GM20431 (cell line): ENCODE data around the gene GALNT17.

ENCODE experiments used
- in situ Hi-C: fragments of 300-500 bp; cut with MseI, MboI; formaldehyde crosslinking; loops from one replicate; pipeline ENCODE4 v1.15.0; 2020; ENCODE audit warnings: low sequenced_read_pairs; ENCODE audit not compliant: unreplicated experiment

Gene GALNT17

DNA sequence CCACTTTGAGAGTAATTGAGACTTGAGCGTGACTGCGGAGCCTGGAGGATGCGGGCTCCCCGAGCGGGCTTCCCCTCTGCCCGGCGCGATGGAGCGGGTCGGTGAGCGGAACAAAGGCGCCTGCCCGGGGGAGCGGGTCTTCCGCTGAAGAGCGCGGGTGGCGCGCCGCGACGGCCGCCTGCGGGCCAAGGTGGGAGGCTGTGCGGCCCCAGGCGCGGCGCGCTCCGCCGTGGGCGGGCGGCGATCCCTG, at the start of gene GALNT17:
TSS of gene GALNT17 (plus strand) at position 18 of the 250 bp plus-strand sequence.
- in situ Hi-C loops, result no loop called here

DNA sequence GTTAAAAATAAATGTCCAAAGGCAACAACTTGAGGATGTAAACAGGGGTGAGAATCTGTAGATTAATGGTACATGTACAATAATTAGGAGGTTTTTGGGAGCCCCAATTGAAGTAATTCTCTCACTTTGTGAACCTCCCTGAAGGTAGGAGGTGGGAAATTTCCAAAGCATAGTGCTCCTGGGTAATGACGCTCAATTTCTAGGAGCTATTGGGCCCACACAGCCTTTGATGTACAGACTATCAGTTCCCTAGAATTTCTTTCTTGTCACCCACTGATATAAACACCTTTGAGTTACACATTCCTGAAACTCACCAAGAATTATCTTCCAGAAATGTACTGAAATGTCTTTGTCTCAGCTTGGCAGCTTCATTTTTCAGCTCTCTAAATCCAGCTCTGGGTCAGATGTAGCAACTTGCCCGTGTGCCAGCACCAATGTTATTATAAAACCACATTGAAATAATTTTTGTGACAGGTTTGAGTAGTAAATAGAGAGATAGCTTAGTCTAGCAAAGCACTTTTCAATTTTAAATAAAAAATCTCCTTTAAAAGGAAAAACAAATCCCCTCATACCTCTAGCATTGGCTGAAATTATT, 36.6 kb upstream of the GALNT17 start:
- in situ Hi-C loops, result no loop called here

DNA sequence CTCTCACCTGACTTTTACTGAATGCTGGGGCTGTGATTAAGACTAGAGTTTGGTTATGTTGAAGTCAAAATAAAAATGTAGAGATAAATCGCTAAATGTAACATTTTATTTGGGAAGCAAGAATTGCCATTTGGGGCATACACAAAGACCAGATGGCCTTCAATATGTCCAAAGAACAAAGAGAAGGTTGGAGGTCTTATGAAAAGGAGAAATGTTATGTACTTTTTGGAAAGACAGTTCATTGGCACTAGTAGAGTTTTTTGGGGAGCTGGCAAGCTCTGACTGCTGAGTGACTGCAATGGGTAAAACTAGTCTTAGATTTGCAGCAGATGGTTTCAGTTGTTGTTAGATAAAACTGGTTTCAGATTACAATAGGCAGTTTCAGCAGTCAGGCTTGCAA, 35.6 kb upstream of the GALNT17 start:
- in situ Hi-C loops, result no loop called here

DNA sequence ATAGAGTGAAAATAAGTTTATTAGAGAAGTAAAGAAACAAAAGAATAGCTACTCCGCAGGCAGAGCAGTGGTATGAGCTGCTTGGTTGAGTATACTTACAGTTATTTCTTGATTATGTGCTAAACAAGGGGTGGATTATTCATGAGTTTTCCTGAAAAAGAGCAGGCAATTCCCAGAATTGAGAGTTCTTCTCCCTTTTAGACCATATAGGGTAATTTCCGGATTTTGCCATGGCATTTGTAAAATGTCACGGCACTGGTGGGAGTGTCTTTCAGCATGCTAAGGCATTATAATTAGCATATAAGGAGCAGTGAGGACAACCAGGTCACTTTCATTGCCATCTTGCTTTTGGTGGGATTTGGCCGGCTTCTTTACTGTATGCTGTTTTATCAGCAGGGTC, 25.7 kb upstream of the GALNT17 start:
- in situ Hi-C loops, result loop anchor here (25.0 kb wide), 1 partner anchor 94 kb away; no protein-coding TSS in a partner anchor

DNA sequence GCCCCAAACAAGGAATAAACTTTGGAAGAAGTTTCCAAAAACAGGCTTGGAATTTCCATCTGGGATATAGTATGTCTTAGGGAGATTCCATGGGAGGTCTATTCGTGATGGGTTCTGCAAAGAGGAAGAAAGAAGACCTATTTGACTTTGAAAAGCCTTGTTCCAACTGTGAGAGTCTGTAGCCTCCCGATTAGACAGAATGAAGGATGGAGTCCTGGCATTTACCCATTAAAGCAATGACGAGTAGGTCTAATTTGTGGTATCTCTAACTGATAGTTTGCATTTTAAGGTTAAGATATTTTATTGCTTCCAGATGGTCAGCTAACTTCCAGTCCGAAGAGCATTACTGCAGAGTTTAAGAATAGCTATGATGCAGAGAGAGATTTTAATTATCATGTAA, 19.5 kb upstream of the GALNT17 start:
- in situ Hi-C loops, result loop anchor here (25.0 kb wide), 1 partner anchor 100 kb away; no protein-coding TSS in a partner anchor

DNA sequence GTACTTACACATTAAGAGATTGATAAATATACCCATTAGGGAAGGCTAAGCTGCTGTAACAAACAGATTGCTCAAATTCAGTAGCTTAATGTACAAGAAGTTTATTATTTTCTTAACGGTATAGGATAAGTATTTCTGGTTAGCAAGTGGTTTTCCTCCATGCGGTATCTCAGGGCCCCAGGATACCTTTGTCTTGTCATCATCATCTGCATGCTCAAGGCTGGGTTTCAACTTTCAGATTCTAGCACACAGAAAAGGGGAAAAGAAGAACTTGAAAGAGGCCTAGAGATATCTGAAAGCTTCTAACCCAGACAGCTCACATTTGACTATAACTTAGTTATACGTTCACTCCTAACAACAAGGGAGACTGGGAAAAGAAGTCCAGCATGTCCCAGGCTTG, 11.8 kb upstream of the GALNT17 start:
- in situ Hi-C loops, result loop anchor here (25.0 kb wide), 1 partner anchor 108 kb away; no protein-coding TSS in a partner anchor

DNA sequence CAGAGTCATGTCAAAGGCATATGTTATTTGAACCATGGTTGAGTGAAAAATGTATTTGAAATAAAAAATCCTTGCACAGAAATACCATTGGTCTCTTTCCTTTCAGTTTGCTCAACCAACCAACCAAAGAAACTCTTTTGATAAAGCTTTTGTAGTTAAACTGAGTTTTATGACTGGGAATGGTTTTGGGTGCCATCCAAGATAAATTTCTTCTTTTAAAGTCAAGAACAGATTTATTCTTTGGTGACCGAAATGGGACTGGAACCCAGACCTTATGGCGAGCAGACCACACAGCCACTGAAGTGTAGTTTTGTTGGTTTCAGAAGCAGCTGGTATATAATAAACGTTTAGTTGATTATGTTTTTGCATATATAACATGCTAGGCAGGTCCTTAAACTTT, 2.8 kb upstream of the GALNT17 start:
- in situ Hi-C loops, result no loop called here

DNA sequence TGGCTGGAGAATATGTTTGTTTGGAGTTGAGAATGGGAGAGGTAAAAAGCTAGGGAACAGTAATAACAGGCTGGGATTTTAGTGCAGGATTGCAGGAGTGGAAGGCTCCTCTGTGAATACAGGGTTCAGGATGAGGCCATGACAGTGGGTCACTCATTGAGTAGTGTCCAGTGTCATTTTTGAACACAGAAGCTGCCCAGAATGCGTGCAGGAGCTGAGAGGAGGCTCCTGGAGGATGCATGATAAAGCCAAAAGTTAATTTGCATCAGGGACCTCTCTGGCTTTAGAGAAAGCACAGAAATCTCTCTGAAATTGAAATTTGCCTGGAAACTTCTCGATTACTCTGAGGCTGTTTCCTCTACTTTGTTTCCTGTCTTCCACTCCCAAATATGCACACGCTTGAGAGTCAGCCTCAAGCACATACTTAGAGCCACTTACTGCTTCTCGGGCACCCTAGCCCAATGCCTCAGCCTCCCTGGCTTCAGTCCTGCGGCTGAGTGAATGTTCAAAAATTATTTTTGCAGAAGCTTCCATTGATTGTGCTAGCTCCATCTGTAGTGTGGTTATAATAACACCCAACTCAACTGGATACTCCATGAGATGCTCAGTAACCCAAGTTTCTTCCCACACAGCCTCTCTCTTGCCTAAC, 1.8 kb upstream of the GALNT17 start:
- in situ Hi-C loops, result no loop called here

DNA sequence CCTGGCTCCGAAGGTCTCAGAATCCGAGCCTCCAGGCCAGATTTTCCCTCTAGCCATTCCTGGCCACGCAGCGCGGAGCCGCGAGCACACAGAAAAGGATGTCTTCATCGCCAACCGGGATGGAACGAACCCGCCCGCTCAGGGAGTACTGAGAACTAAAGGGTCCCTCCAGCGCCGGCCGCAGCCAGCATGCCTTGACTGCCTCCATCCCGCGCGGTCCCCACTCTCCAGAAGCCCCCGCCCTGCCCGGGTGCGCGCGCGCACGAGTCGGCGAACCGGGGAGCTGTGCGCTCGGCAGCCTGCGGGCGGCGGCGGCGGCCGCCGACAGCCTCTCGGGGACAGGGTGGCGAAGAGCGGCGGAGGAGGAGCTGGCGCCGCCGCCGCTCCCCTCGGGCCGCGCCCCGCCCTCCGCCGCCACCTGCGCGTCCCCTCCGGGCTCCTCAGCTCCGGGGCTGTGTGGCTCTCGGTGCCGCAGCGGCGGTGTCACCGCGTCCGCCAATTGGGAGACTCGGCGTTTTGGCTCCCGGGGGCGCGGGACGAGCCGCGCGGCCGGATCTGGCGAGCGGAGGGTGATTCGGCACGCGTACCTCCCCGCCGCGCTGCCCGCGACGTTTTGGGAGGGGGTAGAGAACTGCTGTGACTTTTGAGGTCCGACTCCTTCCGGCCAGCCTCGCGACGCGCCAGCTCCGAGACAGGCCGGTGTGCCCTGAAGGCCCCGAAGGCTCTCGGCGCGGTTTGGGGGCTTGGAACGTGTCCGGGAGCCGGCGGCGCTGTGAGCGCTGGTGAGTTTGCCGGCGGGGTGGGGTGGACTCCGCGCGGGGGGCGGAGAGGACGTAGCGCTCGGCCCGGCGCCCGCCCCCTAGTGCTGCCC, 453 bp upstream of the GALNT17 start:
- in situ Hi-C loops, result no loop called here

DNA sequence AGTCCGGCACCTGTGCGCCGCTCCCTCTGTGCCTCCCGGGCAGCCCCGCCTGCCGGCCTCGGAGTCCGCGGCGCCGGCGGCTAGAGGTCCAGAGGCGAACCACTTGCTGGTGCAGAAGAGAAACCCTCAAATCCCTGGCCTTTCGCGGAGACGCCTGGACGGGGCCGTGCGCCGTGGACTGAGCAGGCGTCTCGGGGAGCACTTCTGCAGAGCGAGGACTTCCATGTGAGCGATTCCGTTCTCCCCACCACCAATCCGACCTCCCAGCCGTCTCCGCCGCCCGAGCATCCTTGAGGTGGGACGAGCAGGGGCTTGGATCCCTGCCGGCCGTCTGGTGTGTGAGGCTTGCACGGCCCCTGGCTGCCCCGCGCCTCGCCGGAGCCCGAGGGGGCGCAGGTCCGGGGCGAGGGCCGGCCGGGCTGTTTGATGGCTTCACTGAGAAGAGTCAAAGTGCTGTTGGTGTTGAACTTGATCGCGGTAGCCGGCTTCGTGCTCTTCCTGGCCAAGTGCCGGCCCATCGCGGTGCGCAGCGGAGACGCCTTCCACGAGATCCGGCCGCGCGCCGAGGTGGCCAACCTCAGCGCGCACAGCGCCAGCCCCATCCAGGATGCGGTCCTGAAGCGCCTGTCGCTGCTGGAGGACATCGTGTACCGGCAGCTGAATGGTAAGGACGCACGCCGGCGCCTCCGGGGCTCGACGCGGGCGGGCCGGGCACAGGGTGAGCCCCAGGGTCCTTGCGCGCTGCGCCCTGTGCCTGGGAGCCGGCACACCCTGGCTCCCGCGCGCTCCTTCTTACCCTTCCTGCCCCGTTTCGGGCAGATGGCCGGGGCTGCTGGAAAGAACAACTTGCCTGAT, 660 bp downstream of the GALNT17 start:
- in situ Hi-C loops, result no loop called here

DNA sequence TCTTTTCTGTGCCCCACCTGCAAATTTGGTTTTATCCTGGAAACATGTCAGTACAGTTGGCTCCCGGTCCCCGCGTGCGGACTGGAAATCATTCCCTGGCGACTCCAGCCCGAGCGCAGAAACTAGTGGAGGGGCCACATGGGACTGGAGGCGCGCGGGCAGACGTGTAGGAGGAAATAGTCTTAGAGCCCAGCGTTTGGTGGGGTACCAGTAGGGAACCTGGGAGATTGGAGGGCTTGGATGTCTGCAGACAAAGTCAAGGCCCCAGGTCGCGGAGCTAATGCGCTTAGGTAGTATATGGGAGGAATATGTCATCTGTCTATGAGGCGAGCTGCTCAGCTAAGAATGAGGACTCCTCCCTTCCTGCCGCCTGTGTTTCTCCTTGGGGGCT, 1.3 kb downstream of the GALNT17 start:
- in situ Hi-C loops, result no loop called here

DNA sequence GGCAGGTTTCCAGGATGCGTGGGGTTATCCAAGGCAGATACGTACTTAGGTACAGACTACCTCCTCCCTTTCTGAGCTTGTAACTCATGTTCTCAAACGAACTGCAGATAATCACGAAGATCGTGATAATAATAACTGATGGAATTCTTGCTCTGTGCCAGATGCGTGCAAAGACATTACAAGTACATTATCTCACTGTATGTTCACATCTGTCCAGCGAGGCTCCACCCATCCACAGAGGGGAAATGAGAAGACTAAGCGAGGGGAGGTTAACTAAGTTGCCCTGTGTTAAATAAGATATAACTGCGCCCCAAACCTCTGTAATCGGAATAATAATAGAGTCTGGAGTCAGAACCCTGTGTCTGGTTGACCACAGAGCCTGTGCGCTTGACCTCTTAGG, 1.9 kb downstream of the GALNT17 start:
- in situ Hi-C loops, result no loop called here

DNA sequence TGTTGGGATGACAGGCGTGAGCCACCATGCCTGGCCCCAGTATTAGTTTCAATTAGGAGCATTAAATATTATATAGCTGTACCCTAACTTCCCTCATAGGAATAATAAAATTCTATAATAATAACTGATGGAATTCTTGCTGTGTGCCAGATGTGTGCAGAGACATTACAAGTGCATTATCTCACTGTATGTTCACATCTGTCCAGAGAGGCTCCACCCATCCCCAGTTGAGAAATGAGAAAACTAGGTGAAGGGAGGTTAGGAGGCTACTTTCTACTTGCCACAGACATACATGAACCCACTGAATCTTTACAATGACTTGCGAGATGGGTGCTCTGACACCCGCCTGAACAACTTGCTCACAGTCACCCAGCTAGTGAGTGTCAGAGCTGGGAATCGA, 3.2 kb downstream of the GALNT17 start:
- in situ Hi-C loops, result no loop called here

DNA sequence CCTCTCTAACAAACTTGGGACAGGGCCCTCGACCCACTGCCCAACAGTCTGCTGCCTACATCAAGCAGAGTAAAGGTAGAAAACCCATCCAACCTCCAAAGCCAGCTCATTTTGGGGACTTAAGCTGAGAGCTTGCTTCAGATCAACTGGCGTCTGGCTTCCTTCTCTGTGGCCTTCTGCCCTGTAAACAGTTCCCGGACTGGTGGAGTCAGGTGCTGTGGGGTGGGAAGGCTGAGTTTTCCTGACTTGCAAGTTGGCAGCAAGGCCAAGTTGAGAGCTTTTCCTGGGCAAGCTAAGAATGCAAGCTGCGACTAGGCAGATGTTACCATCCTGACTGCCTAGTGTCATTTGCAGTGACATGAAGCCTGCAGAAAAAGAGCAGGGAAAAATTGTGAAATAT, 3.7 kb downstream of the GALNT17 start:
- in situ Hi-C loops, result no loop called here

DNA sequence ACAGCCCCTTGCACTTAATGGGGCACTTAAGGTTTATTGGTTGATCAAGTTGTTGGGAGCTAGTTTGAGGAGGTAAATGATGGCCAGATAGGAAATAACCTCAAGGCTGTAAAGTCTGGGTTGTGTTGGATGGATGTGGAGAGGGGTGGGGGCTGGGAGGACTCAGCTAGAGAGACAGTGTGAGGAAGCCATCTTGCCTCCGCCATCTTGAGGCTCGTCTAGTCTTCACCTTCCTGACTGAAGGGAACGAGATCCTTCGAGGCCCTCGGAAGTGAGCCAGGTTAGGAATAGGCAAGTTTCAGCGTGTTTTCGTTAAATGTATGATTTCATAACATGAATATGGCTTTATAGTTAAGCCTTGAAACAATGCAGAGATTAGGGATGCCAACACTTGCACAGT, 5.5 kb downstream of the GALNT17 start:
- in situ Hi-C loops, result no loop called here

DNA sequence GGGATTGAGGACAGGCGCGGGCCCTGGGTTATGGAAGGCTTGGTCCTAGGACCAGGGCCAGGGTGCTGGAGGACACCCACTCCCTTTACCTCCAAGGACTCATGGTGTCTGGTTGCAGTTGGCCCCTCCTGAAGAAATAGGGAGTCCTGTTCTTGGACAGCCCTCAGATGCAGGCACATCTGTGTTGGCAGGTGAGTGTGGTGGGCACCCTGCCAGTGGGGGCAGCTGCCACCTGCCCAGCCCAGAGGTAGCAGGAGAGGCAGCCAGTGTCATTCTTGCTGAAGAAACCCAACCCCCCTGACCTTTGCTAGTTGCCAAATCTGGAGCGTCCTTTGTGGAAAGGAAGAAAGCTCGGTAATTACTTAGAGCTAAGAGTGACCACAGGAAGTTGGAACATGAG, 8.3 kb downstream of the GALNT17 start:
- in situ Hi-C loops, result no loop called here

DNA sequence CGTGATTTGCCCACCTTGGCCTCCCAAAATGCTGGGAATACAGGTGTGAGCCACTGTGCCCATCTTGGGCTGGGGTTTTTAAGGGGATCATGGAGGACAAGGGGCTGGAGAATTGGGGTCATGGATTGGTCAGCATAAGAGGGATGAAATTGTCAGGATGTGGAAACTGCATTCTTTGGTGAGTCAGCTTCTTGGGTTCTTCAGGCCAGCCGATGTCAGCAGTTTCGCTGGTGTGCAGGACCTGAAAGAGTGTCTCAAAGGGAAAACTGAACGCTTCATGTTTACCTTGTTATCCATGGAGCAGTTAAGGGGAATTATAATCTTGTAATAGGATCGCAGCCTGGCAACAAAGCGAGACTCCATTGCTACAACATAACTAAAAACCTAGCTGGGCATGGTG, 13.0 kb downstream of the GALNT17 start:
- in situ Hi-C loops, result no loop called here

DNA sequence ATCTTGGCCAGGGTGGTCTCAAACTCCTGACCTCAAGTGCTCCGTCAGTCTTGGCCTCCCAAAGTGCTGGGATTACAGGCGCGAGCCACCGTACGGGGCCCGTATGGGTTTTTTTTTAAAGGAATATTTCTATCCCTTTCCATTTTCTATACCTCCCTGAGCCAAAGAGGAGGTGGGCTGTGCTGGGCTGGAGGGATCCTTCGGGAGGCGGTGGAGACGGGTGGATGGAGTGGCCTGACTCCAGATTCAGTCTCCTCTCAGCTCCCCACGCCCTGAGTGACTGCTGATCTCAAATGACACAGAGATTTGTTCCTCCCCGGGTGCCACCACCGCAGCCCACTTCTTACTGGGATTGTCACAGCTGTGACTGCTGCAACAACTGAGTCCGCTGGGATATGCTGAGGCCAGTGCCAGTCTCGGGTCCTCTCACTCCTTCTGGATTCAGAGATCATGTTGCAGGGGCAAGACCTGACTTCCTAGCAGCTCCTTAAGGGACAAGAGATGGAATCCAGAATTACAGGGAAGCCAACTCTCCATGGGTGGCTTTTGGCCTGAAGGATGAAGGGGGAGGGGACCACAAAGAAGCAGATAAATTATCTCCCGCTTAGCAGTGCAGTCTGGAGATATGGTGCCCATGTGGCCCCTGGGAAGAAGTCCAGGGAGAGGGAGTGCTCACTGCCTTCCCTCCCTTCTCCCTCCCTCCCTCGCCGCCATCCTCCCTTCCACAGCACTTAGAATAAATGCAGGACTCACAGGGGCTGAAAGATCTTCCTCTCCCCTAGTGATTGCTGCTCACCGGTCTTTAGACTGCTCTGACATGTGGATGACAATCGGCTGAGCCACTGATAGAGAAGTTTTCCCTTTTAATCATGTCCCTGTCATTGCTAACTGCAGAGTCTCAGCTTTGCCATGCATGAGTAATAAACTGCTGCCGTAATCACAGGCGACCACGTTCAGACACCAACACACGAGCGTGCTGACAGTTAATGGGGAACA, 14.3 kb downstream of the GALNT17 start:
- in situ Hi-C loops, result no loop called here

DNA sequence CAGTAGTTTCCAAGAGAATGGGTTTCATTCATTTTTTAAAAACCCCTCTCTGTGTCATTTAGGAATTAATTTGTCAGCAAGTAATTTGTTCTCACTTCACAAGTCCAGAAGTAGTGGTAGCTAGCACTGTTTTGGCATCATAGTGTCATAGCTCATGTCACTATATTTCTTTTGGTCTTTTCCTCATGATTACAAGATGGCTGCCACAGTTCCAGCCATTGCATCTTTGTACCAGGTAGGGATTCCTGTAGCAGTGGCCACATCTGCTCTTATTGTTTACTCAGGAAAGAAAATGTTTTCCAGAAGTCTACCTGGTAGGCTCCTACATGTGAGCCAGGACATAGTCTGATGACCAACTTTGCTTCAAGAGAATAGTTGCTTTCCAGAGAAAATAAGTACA, 16.2 kb downstream of the GALNT17 start:
- in situ Hi-C loops, result no loop called here
